HPDE6-E6E7 (cell line): ENCODE measurements around the gene BCL11B.

Experiments used
- DNase-seq: peaks from one replicate; pipeline ENCODE4 v3.0.0; 2011; ENCODE audit warnings: missing footprints; ENCODE audit errors: extremely low spot score

The BCL11B gene

DNA sequence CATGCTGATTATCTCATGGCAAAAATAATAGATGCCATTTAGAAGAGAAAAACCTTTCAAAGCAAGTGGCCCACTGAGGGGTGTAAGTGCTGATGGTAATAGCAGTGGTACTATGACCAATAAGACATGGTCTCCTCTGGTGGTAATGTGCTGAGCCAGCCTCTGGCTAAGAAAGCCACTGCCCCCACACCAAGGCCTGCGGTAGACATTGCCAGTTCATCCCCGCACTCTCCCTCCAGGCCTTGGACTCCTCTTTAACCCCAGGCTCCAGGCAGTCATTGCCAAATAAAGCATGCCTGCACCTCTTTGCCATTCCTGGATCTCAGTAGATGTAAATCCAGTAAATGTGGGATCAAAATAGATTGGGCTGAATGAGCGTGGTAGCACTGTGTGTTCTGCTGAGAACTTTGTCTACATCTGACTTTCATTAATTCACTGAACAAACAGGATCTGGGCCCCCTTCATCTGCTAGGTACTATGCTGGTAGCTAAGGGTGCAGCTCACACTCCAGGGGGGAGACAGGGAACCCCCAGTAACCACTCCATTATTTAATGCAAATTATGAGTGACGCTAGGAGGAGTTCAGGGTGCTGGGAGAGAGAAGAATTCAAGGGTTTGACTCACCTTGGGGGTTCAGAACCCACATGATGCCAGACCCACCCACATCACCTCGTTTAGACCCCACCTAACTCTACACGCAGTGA is 89.3 kb downstream of the BCL11B start:
- DNase-seq: no peak

DNA sequence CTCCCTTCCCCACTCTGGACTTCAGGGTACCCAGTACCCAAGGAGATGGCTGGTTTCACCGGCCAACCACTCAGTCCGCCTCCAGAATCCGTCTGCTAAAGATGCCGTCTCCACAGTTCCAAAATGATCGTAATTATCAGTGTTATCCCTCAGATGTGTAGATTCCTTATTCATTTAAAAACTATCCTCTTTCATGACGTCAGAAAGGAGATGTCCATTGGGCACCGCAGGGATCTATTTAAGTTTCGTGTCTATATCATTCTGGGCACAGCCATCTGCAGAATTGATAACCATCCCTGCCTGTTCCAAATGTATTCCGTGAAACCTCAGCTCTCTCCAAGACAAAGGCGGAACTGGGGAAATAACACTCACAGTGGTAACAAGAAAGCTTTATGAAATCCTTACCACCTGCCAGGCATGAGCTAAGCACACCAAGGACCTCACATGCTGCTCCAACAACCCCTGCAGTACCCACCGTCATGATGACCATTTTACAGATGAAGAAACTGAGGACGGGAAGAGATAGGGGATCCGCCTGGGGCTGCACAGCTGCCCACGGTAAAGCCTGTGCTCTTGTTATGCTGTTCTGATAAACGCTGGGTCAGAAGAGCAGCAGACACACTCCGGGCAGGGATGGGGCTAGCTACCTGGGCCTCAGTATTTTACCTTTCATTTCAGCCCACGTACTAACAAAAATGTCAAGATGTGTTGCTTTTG is 90.0 kb downstream of the BCL11B start:
- no peak for DNase-seq

DNA sequence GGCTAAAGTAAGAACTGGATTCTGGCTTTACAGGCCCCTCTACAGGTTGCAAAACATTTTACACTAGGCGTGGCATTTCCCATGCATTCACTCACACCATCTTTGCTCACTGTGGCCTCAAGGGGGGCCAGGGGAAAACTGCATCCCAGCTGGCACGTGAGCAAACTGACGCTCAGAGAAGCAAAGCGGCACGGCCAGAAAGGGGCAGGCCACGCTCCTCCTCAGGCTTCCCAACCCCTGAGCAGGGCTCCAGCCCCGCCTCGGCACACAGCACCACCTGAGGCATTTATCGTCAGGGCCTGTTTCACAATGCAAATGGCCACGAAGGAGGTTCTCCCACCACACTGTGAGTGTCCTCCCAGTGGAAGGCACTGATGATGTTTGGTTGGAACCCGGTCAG is 90.8 kb downstream of the BCL11B start:
- no peak for DNase-seq

DNA sequence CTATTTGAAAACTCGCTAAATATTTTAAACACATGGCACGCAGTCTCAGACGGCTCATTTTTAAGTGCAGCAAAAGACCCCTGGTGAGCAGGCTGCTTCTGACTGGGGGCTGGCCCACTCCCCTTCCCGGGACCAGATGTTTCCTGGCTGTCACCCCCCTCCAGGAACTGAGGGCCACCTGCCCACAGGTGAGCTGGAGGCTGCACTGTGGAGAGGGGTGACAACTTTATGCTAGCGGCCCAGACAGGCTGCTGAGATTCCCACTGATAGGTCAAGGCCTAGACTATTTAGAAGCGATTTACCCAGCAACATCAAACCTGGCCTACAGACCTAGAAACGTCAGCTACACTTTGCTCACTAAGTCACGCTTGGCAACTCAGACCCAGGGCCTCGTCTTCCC is 92.1 kb downstream of the BCL11B start:
- no peak for DNase-seq

DNA sequence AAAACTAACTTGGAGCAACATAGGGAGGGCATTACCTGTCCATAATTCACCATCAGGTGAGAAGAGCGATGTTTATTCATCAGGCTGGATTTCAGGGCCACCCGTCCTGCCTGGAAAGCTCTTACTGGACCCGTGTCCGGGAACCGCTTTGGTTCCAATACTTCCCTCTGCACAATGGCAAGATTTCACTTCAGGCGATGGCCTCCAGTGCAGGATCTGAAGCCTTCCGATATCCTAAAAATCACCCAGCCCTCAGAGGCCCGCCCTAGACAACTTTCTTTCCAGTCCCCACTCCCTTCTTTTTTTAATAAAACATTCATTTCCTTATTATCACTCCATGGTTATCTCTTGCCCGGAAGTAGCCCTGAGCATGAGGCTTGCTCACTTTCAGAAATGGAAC is 92.5 kb downstream of the BCL11B start:
- no peak for DNase-seq

DNA sequence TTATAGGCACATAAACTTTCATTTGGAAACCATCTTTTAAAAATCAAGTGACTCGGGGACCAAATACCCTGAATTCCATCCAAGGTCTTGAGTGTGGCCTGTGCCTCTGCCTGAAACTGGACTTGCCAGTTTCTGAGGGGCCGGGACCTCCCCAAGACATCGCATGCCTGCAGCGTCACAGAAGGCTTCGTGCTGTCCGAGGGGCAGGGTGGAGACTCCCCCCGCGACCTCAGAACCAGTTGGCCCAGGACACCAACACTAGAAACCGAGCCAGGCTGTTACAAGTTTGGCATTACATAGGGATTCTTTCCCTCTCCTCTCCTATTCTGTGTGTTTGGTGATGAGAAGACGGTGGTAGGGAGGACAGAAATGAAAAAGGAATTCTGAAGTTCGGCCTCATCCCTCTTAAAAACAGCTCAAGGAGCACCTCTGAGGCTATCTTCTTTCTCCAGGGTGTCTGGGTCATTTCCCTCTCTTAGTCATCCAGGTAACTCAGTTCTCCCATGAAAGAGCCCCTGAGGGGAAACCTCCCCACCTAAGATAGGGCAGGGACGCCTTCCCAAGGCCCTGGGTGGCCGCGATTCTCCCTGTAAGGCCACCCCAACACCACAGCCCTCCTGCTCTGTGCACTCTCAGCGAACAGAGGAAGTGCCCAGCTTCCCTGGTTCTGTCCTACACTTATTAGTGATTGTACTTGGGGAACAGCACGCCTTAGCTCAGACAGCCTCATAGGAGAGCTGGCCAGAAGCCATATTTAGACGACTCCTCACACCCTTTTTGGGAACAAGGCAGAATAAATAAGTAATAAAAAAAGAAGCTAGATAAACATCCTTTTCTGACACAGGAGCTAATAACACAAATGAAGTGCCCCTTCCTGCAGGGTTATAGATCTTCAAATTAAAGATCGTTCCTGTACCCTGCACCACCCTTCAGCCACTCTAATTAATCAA is 93.8 kb downstream of the BCL11B start:
- DNase-seq: no peak

DNA sequence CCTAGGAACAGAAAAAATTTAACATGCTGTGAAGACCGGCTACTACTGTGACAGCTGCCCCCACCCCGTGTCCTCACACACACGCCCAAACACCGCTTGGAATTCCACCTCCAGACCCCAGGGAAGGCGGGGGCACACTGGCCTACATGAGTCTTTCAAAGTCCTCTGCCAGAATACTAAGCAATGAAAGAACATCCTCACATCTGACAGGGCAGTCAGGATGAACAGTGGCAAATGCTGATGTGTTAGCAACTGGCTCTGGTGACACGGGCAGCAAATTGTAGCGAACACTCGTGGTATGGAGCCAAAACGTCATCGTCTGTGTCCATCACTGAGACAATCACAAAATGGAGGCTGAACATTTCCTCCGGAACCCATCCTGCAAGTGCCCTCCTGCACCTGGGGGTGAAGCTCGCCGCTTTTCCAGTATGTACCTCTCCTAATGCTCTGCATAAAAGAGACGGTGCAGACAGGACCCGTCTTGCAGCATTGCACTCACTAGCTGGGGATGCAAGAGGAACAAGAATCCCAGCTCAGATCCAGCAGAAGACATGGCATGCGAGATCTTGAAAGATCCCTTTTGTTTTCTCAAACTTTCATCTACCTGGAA is 94.8 kb downstream of the BCL11B start:
- DNase-seq: no peak

DNA sequence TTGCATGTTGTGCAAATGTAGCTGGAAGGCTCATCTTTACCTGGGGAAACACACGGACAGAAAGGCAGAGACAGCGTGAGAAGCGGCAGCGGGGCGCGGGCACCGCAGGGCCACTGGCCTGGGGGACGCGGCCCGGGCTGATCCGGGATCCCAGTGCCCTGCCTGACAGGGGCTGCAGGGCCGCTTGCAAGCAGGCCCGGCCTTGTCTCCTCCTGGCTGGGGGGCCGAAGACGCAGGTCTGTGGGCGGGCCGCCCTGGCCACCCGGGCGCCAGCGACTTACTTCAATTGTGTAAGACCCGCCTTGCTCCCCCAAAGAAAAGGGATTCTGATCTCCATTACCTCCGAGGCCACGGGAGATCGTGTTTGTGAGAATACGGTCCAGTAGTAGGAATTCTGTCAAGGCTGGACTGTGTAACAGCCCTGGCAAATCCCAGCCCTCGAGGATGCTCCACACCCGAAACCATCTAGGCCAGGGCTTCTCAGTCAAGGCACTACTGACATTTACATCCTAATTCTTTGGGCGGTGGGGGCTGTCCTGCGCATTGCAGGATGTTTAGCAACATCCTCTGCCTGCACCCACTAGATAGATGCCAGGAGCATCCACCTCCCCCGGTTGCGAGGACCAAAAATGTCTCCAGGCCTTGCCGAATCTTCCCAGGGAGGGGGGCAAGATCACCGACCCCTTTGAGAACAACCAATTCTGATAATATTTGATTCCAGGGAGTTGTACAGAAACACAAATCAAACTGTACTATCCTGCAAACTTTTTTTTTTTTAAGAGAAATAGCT is 95.6 kb downstream of the BCL11B start:
- no peak for DNase-seq

DNA sequence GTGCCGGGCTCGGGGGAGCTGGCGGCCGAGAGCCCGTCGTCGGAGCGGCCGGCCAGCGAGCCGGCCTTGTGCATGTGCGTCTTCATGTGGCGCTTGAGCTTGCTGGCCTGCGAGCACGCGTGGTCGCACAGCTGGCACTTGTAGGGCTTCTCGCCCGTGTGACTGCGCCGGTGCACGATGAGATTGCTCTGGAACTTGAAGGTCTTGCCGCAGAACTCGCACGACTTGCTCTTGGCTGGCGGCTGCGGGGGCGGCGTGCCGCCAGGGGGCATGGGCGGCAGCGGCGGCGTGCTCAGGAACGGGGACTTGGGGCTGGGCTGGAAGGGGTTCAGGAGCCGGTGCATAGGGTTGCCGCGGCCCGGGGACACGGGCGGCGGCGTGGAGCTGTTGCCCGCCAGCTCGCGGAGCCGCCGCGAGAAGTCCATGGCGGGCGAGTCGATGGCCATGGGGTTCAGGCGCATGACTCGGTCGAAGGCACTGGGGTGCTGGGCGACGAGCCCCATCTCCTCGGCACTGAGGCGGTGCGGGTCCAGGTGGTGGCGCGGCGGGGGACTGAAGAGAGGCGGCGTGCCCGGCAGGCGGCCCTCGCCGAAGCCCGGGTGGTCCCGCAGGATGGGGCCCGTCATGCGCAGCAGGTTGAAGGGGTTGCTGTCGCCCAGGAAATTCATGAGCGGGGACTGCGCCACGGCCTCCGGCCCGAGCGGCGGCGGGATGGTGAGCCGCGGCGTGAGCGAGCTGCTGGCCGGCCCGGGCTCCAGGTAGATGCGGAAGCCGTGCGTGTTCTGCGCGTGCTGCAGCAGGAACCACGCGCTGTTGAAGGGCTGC is 96.5 kb downstream of the BCL11B start:
- no peak for DNase-seq

DNA sequence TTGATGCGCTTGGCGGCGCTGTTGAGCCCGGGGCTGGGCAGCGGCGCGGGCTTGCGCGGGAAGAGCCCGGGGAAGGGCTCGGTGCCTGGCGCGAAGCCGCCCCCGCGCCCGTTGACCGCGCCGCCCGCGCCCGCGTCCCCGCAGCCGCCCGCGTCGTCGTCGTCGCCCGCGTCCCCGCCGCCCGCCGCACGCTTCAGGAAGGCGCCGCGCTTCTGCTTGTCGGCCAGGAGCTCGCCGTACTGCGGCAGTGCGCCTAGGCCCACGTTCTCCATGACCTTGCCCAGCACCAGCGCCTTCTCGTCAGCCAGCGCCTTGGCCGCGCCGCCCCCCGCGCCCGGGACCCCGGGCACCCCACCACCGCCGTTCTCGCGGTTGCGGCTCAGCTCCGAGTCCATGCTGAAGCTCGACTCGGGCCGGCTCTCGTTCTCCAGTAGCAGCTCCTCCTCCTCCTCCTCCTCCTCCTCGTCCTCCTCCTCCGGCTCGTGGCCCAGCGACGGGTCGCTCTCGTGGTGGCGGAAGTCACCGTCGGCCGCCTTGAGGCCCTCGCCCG is 97.2 kb downstream of the BCL11B start:
- no peak for DNase-seq

DNA sequence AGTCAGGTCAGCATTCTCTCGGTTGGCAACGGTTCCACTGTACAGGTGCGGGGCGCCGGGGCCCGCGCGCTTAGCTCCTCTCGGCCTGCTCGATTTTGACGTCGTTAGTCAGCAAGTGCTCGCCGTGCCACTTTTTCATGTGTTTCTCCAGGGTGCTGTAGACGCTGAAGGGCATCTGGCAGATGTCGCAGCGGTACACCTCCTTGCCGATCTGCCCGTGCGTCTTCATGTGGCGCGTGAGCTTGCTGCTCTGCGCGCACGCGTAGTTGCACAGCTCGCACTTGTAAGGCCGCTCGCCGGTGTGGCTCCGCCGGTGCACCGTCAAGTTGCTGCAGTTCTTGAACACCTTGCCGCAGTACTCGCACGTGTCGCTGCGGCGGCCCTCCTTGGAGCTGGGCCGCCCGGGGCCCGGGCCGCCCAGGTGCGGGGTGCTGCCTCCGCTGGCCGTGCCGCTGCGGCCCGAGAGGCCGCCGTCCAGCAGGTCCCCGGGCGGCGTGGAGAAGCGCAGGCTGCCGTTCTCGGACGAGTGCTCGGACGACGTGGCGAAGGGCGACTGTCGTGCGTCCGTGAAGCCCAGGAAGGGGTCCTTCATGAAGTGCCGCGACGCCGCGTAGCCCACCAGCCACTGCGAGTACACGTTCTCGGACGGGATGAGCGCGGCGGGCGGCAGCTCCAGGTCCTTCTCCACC is 97.8 kb downstream of the BCL11B start:
- no peak for DNase-seq

DNA sequence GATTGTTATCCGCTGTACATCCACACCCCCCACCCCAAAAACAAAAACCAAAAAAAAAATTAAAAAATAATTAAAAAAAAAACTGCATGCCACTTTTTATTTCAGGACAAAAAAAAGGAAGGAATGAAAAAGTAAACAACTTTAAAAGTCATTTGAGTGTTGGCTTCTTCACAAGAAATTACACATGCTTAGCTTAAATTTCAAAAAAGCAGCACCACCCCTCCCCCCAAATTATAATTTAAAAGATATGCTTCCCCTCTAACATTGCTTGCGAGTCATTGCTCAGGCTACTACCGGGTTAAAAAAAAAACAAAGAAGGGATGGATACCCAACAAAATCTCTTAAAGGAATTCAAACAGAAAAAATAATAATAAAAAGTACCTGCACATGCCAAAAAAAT is 98.5 kb downstream of the BCL11B start:
- DNase-seq: no peak

DNA sequence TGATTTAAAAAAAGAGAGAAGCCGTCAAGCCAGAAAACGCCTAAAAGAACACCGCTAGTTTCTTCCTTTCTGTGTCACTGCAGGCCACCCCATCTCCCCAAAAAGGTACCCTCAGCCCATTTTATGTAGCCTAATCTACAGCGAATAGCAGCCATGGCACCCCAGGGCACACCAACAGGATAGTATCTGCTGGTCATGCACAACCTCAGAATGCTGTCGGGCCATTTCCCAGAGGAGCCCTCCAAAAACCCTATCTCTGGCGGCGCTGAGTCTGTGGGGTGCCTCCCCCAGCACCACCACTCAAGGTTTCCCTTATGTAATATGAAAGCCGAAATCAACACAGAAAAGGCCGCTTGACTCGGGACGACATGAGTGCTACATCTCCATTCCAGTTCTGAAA is 98.9 kb downstream of the BCL11B start:
- DNase-seq: no peak

DNA sequence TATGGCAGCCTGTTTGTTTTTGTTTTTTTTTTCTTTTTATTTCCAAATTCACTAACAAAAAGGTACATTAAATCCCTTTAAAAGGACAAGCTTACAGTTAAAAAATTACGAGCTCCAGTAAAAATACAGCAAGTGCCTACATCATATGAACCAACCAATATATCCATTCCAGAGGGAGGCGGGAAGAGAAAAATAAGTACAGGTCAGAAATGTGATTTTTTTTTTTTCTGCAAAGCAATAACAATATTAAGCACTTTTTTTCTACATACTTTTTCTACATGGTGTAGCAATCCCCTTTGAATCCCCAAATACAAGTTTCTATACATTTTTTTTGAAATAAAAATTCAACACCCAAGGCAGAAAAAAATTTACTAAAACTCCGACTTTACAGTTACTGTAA is 100.6 kb downstream of the BCL11B start:
- no peak for DNase-seq

DNA sequence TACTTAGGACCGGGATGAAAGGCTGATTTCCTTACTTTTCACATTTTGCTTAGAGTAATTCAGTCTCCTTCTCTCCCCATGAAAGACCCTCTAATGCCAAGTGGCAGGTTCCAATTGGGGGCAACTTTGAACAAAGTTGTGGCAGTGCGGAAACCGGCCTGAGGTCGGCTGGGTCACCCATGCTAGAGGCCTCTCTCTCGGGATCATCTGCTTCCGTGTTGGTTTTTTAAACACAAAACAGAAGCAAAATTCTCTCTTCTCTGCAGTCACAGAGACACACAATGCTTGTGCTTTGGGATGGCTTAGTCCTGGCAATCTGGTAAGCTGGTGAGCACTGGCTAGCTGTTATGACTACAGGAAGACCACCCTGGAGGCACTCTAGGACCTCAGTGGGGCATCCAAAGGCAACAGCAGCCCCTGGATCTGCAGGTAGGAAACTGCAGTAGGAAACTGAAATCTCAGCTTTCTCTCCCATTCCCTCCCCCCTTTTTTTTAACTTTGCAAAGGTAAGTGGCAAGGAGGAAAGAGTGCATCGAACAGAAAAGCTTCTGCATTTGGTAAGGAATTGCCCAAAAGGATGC is 102.1 kb downstream of the BCL11B start:
- no peak for DNase-seq

DNA sequence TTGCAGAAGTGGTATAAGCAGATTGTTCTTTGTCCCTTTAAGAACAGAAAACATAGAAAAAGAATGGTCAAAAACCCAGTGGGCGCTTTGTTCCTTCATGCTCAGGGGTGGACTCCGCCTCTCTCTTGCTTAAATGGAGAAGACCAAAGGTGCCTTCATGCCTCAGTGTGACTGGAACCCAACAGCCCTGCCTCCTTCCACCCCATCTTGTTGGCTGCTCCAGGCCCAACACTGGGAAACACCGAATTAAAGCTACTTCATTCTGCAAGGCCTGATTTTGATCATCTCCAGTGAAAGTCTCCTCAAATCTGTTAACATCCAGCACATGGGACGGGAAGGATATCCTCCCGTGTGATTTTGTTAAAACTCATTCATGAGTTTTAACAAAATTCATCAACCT is 103.7 kb downstream of the BCL11B start:
- no peak for DNase-seq

DNA sequence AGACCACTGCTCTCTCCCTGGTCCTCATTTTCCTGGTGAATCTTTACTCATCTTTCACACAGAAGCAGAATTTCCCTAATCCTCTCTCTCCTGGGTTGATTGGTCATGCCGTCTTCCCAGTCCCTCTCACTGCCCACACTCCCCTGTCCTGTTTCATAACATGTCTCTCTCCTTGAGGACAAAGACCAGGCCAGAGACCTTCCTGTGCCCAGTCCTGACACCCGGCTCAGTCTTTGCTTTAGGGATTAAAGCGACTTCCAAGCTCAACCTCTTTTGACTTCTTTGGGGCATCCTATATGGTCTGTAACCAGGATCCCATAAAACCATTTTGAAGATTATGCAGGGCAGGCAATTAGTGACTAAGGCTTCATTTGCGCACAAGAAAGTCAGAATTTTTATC is 105.5 kb downstream of the BCL11B start:
- DNase-seq: no peak

DNA sequence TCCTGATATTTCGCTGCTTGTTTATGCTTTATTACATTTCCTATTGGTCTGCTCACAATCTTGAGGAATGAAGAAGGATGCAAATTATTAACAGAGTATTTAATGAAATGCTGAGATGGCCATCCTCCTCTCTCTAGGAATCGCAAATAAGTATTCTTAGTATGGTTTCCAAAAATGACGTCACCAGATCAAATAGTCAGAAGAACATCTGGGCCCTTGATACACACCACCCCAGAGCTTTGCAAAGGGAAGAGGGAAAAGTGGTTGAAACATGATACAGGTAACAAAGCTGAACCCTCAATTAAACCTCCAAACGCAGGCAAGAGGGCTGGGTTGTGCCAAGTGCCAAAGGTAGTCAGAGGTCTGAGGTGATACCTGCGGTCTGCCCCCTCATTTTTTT is 107.3 kb downstream of the BCL11B start:
- no peak for DNase-seq

DNA sequence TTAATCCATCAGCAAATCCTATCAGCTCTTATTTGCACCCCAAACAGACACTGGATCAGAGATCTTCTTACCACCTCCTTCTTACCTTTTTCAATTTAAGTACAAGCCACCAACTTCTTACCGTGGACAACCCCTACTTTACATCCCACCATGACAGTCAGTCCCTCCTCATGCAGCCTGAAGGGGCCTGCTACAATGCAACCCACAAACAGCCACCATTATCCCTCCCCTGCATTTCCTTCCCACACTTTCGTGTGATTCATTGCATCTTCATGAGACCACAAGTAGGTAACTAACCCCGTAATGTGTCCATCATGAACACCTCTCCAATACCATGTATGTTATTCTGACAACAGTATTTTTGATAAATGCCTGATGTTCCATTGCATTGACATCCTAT is 108.6 kb downstream of the BCL11B start:
- DNase-seq: no peak
